GM10248 (cell line): ENCODE measurements around the gene SIX1.

Source experiments
- CTCF ChIA-PET: fragments of 300-600 bp; sonication (Branson Sonifier 250); formaldehyde crosslinking; extraction: SDS; loops from one replicate; lab custom pipeline; 2021; ENCODE audit warnings: antibody characterized with exemption; lab: Yijun Ruan, JAX
- POLR2A ChIA-PET: fragments of 350-650 bp; sonication (Branson Sonifier 250); formaldehyde crosslinking; extraction: SDS; loops from one replicate; lab custom pipeline; 2020; ENCODE audit warnings: antibody characterized with exemption; lab: Yijun Ruan, JAX
- DNase-seq: peaks from one replicate; pipeline ENCODE4 v3.0.0; 2012; ENCODE audit errors: extremely low spot score
- CTCF ChIP-seq: IDR thresholded peaks from 2 replicates; pipeline ENCODE4 v1.5.1; 2012; ENCODE audit warnings: mild to moderate bottlenecking, low read depth; ENCODE audit errors: extremely low read depth, missing control alignments, control extremely low read depth

The SIX1 gene

GRCh38 chr14:60637479-60638315 lies 11.6 kb downstream of the SIX1 start:
- ChIA-PET CTCF (interaction anchor here (0.9 to 1.0 kb wide), 2 partner anchors 13 to 21 kb away, joined by 4 to 5 read pairs; no protein-coding TSS in a partner anchor), POLR2A (no interaction called here)
- no peak for DNase-seq
- no peak for TF ChIP-seq CTCF

- ChIA-PET POLR2A (no interaction called here), CTCF (interaction anchor here (0.9 to 4.0 kb wide), 2 partner anchors 12 kb away, joined by 5 to 12 read pairs; no protein-coding TSS in a partner anchor)
- TF ChIP-seq CTCF = no peak
- DNase-seq = no peak
Measured at GRCh38 chr14:60636879-60637478, 12.3 kb downstream of the SIX1 start.

GRCh38 chr14:60634153-60634552 lies 15.1 kb downstream of the SIX1 start:
- ChIA-PET POLR2A (no interaction called here), CTCF (interaction anchor here (1.4 to 4.0 kb wide), 2 partner anchors 9 to 31 kb away, joined by 4 to 12 read pairs; no protein-coding TSS in a partner anchor)
- no peak for TF ChIP-seq CTCF
- DNase-seq = no peak

GRCh38 chr14:60632777-60633176 lies 16.5 kb downstream of the SIX1 start:
- no peak for TF ChIP-seq CTCF
- no peak for DNase-seq
- ChIA-PET POLR2A (no interaction called here), CTCF (interaction anchor here (0.6 to 4.0 kb wide), 6 partner anchors 7 to 620 kb away, joined by 3 to 12 read pairs (median 4); no protein-coding TSS in a partner anchor)

GRCh38 chr14:60632257-60632656 lies 17.0 kb downstream of the SIX1 start:
- TF ChIP-seq CTCF = no peak
- no peak for DNase-seq
- ChIA-PET CTCF (interaction anchor here (0.9 to 2.0 kb wide), 5 partner anchors 9 to 621 kb away, joined by 3 to 7 read pairs (median 4); no protein-coding TSS in a partner anchor), POLR2A (no interaction called here)

- no peak for TF ChIP-seq CTCF
- POLR2A ChIA-PET = no interaction called here
- DNase-seq = no peak
- CTCF ChIA-PET = interaction anchor here (0.9 to 2.0 kb wide), 5 partner anchors 8 to 621 kb away, joined by 3 to 7 read pairs (median 4); no protein-coding TSS in a partner anchor
Measured at GRCh38 chr14:60631842-60632241, 17.4 kb downstream of the SIX1 start.
